ENCODE data around the gene CYS1.

Gene CYS1

GRCh38 chr2:10059552-10060335 lies 20.5 kb downstream of the CYS1 start:
- Histone ChIP-seq H3K36me3 (ENCODE audit: control insufficient read depth in 2 of 2, insufficient read depth in 2 of 2, low read length in 2 of 2) (peaks cover 6 to 11% of the 10 kb centered on the region in 2 donors), H3K4me3 (ENCODE audit: low read length in 2 of 2) (no peak overlapping the region), H3K4me1 (ENCODE audit: control insufficient read depth, insufficient read depth, low read length) (peaks cover 26% of the 10 kb centered on the region), H3K9me3 (ENCODE audit: control insufficient read depth in 2 of 2, low read length in 2 of 2) (no peaks in the 10 kb centered on the region), H3K9ac (ENCODE audit: low read length in 2 of 2) (no peak overlapping the region), H3K27me3 (ENCODE audit: control insufficient read depth in 1 of 2, insufficient read depth in 2 of 2, low read length in 2 of 2) (no peaks in the 10 kb centered on the region), H3K27ac (ENCODE audit: low read length) (peak overlapping the region; percentile 18)

- H3K4me1 ChIP-seq (ENCODE audit: control insufficient read depth, insufficient read depth, low read length), result peaks cover 26% of the 10 kb centered on the region
- H3K4me3 ChIP-seq (ENCODE audit: low read length in 2 of 2), result no peak overlapping the region
Observed at GRCh38 chr2:10059016-10059351, 21.2 kb downstream of the CYS1 start.

GRCh38 chr2:10058251-10059015 lies 21.8 kb downstream of the CYS1 start:
- H3K9ac ChIP-seq (ENCODE audit: low read length in 2 of 2), result no peak overlapping the region
- H3K9me3 ChIP-seq (ENCODE audit: control insufficient read depth in 2 of 2, low read length in 2 of 2), result no peaks in the 10 kb centered on the region
- H3K36me3 ChIP-seq (ENCODE audit: control insufficient read depth in 2 of 2, insufficient read depth in 2 of 2, low read length in 2 of 2), result peaks cover 9 to 15% of the 10 kb centered on the region in 2 donors
- no peak overlapping the region for H3K4me3 ChIP-seq (ENCODE audit: low read length in 2 of 2)
- peaks cover 26% of the 10 kb centered on the region for H3K4me1 ChIP-seq (ENCODE audit: control insufficient read depth, insufficient read depth, low read length)
- no peaks in the 10 kb centered on the region for H3K27me3 ChIP-seq (ENCODE audit: control insufficient read depth in 1 of 2, insufficient read depth in 2 of 2, low read length in 2 of 2)
- no peak overlapping the region for H3K27ac ChIP-seq (ENCODE audit: low read length)

More at GRCh38 chr2:10059016-10059351, 21.2 kb downstream of the CYS1 start:
- Histone ChIP-seq H3K9me3 (ENCODE audit: control insufficient read depth in 2 of 2, low read length in 2 of 2) (no peaks in the 10 kb centered on the region), H3K27me3 (ENCODE audit: control insufficient read depth in 1 of 2, insufficient read depth in 2 of 2, low read length in 2 of 2) (no peaks in the 10 kb centered on the region), H3K36me3 (ENCODE audit: control insufficient read depth in 2 of 2, insufficient read depth in 2 of 2, low read length in 2 of 2) (peaks cover 7 to 13% of the 10 kb centered on the region in 2 donors), H3K9ac (ENCODE audit: low read length in 2 of 2) (no peak overlapping the region), H3K27ac (ENCODE audit: low read length) (no peak overlapping the region)

GRCh38 chr2:10057231-10058107 lies 22.7 kb downstream of the CYS1 start:
- H3K27ac ChIP-seq (ENCODE audit: low read length), result peak overlapping the region; percentile 24
- no peak overlapping the region for H3K9ac ChIP-seq (ENCODE audit: low read length in 2 of 2)

GRCh38 chr2:10056439-10056838 lies 23.8 kb downstream of the CYS1 start:
- peaks cover 17% of the 10 kb centered on the region in 2 donors for H3K36me3 ChIP-seq (ENCODE audit: control insufficient read depth in 2 of 2, insufficient read depth in 2 of 2, low read length in 2 of 2)
- no peak overlapping the region for H3K9ac ChIP-seq (ENCODE audit: low read length in 2 of 2)
- H3K27me3 ChIP-seq (ENCODE audit: control insufficient read depth in 1 of 2, insufficient read depth in 2 of 2, low read length in 2 of 2), result no peaks in the 10 kb centered on the region
- peaks cover 26% of the 10 kb centered on the region for H3K4me1 ChIP-seq (ENCODE audit: control insufficient read depth, insufficient read depth, low read length)
- no peak overlapping the region for H3K27ac ChIP-seq (ENCODE audit: low read length)
- no peaks in the 10 kb centered on the region for H3K9me3 ChIP-seq (ENCODE audit: control insufficient read depth in 2 of 2, low read length in 2 of 2)
- no peak overlapping the region for H3K4me3 ChIP-seq (ENCODE audit: low read length in 2 of 2)

More at GRCh38 chr2:10057231-10058107, 22.7 kb downstream of the CYS1 start:
- Histone ChIP-seq H3K36me3 (ENCODE audit: control insufficient read depth in 2 of 2, insufficient read depth in 2 of 2, low read length in 2 of 2) (peaks cover 11 to 12% of the 10 kb centered on the region in 2 donors), H3K9me3 (ENCODE audit: control insufficient read depth in 2 of 2, low read length in 2 of 2) (no peaks in the 10 kb centered on the region), H3K27me3 (ENCODE audit: control insufficient read depth in 1 of 2, insufficient read depth in 2 of 2, low read length in 2 of 2) (no peaks in the 10 kb centered on the region), H3K4me1 (ENCODE audit: control insufficient read depth, insufficient read depth, low read length) (peaks cover 26% of the 10 kb centered on the region), H3K4me3 (ENCODE audit: low read length in 2 of 2) (peak overlapping the region in 1 of 2 donors; percentile 52)

- Histone ChIP-seq H3K27me3 (ENCODE audit: control insufficient read depth in 1 of 2, insufficient read depth in 2 of 2, low read length in 2 of 2) (no peaks in the 10 kb centered on the region), H3K36me3 (ENCODE audit: control insufficient read depth in 2 of 2, insufficient read depth in 2 of 2, low read length in 2 of 2) (peaks cover 17 to 18% of the 10 kb centered on the region in 2 donors), H3K4me1 (ENCODE audit: control insufficient read depth, insufficient read depth, low read length) (peaks cover 19% of the 10 kb centered on the region), H3K9me3 (ENCODE audit: control insufficient read depth in 2 of 2, low read length in 2 of 2) (no peaks in the 10 kb centered on the region), H3K27ac (ENCODE audit: low read length) (no peak overlapping the region), H3K9ac (ENCODE audit: low read length in 2 of 2) (no peak overlapping the region), H3K4me3 (ENCODE audit: low read length in 2 of 2) (no peak overlapping the region)
Observed at GRCh38 chr2:10054976-10055375, 25.2 kb downstream of the CYS1 start.

GRCh38 chr2:10054424-10054823 lies 25.8 kb downstream of the CYS1 start:
- Histone ChIP-seq H3K4me3 (ENCODE audit: low read length in 2 of 2) (no peak overlapping the region), H3K9me3 (ENCODE audit: control insufficient read depth in 2 of 2, low read length in 2 of 2) (no peaks in the 10 kb centered on the region), H3K4me1 (ENCODE audit: control insufficient read depth, insufficient read depth, low read length) (peaks cover 21% of the 10 kb centered on the region), H3K9ac (ENCODE audit: low read length in 2 of 2) (no peak overlapping the region), H3K27ac (ENCODE audit: low read length) (no peak overlapping the region), H3K27me3 (ENCODE audit: control insufficient read depth in 1 of 2, insufficient read depth in 2 of 2, low read length in 2 of 2) (no peaks in the 10 kb centered on the region), H3K36me3 (ENCODE audit: control insufficient read depth in 2 of 2, insufficient read depth in 2 of 2, low read length in 2 of 2) (peaks cover 18 to 23% of the 10 kb centered on the region in 2 donors)

GRCh38 chr2:10053351-10053750 lies 26.9 kb downstream of the CYS1 start:
- no peak overlapping the region for H3K9ac ChIP-seq (ENCODE audit: low read length in 2 of 2)
- no peaks in the 10 kb centered on the region for H3K9me3 ChIP-seq (ENCODE audit: control insufficient read depth in 2 of 2, low read length in 2 of 2)
- H3K4me3 ChIP-seq (ENCODE audit: low read length in 2 of 2), result no peak overlapping the region
- no peak overlapping the region for H3K27ac ChIP-seq (ENCODE audit: low read length)
- H3K4me1 ChIP-seq (ENCODE audit: control insufficient read depth, insufficient read depth, low read length), result peaks cover 28% of the 10 kb centered on the region
- peaks cover 25 to 28% of the 10 kb centered on the region in 2 donors for H3K36me3 ChIP-seq (ENCODE audit: control insufficient read depth in 2 of 2, insufficient read depth in 2 of 2, low read length in 2 of 2)
- H3K27me3 ChIP-seq (ENCODE audit: control insufficient read depth in 1 of 2, insufficient read depth in 2 of 2, low read length in 2 of 2), result no peaks in the 10 kb centered on the region

GRCh38 chr2:10052216-10052615 lies 28.0 kb downstream of the CYS1 start:
- Histone ChIP-seq H3K9ac (ENCODE audit: low read length in 2 of 2) (no peak overlapping the region), H3K36me3 (ENCODE audit: control insufficient read depth in 2 of 2, insufficient read depth in 2 of 2, low read length in 2 of 2) (peaks cover 31 to 39% of the 10 kb centered on the region in 2 donors), H3K4me3 (ENCODE audit: low read length in 2 of 2) (no peak overlapping the region), H3K27ac (ENCODE audit: low read length) (no peak overlapping the region), H3K4me1 (ENCODE audit: control insufficient read depth, insufficient read depth, low read length) (peaks cover 29% of the 10 kb centered on the region), H3K9me3 (ENCODE audit: control insufficient read depth in 2 of 2, low read length in 2 of 2) (no peaks in the 10 kb centered on the region), H3K27me3 (ENCODE audit: control insufficient read depth in 1 of 2, insufficient read depth in 2 of 2, low read length in 2 of 2) (no peaks in the 10 kb centered on the region)

GRCh38 chr2:10048501-10049171 lies 31.6 kb downstream of the CYS1 start:
- peak overlapping the region; percentile 41 for H3K27ac ChIP-seq (ENCODE audit: low read length)
- no peak overlapping the region for H3K9ac ChIP-seq (ENCODE audit: low read length in 2 of 2)
- peaks cover 27 to 33% of the 10 kb centered on the region in 2 donors for H3K36me3 ChIP-seq (ENCODE audit: control insufficient read depth in 2 of 2, insufficient read depth in 2 of 2, low read length in 2 of 2)
- peak overlapping the region in 1 of 2 donors; percentile 47 for H3K4me3 ChIP-seq (ENCODE audit: low read length in 2 of 2)
- peaks cover 45% of the 10 kb centered on the region for H3K4me1 ChIP-seq (ENCODE audit: control insufficient read depth, insufficient read depth, low read length)
- H3K9me3 ChIP-seq (ENCODE audit: control insufficient read depth in 2 of 2, low read length in 2 of 2), result no peaks in the 10 kb centered on the region
- H3K27me3 ChIP-seq (ENCODE audit: control insufficient read depth in 1 of 2, insufficient read depth in 2 of 2, low read length in 2 of 2), result no peaks in the 10 kb centered on the region
